IMR-90 (cell line): ENCODE results near the gene B4GALNT1. TPM values are rescaled to one million over a fixed set of nuclear protein-coding genes. Genes with fewer than 3 reads are reported as not detected.

Experiments
- ATAC-seq: fragments of 200-7000 bp; cut with Tn5 transposase; 2 replicates; pipeline ENCODE4 v1.9.1; 2020; ENCODE audit warnings: low read depth, mild to moderate bottlenecking, moderate library complexity
- BruUV-seq: library from RNA; stranded (reverse); fragments of 400-500 nt; replicated peaks from 2 replicates; lab custom pipeline; 2021; lab: Mats Ljungman, UMichigan
- CTCF ChIA-PET: fragments of 300-600 bp; formaldehyde crosslinking; extraction: SDS; loops from one replicate; lab custom pipeline; 2021; ENCODE audit warnings: antibody characterized with exemption; lab: Yijun Ruan, JAX
- POLR2A ChIA-PET: fragments of 300-600 bp; sonication (Branson Sonifier 250); formaldehyde crosslinking; loops from one replicate; lab custom pipeline; 2022; ENCODE audit warnings: antibody characterized with exemption; ENCODE audit not compliant: unreplicated experiment; lab: Charles Lee
- DNase-seq: peaks from one replicate; pipeline ENCODE4 v3.0.0; 2013
- H2AFZ ChIP-seq: replicated peaks from 2 replicates; pipeline ENCODE3; 2013; ENCODE audit warnings: low read length, mild to moderate bottlenecking; ENCODE audit not compliant: poor library complexity
- H2AK5ac ChIP-seq: 2 replicates; pipeline ENCODE4 v1.6.1; 2013; ENCODE audit warnings: low read depth, low read length, inconsistent platforms
- H2AK9ac ChIP-seq: replicated peaks from 2 replicates; pipeline ENCODE3; 2013; ENCODE audit warnings: mild to moderate bottlenecking, low read depth, low read length, moderate library complexity; ENCODE audit not compliant: poor library complexity
- H2BK120ac ChIP-seq: 2 replicates; pipeline ENCODE4 v1.6.1; 2013; ENCODE audit warnings: low read depth, low read length, inconsistent platforms
- H2BK15ac ChIP-seq: 3 replicates; pipeline ENCODE4 v1.6.1; 2013; ENCODE audit warnings: low read depth, low read length, inconsistent platforms
- H2BK20ac ChIP-seq: 2 replicates; pipeline ENCODE4 v1.6.1; 2013; ENCODE audit warnings: low read depth, mild to moderate bottlenecking, inconsistent platforms, low read length, moderate library complexity
- H2BK5ac ChIP-seq: 2 replicates; pipeline ENCODE4 v1.6.1; 2013; ENCODE audit warnings: mild to moderate bottlenecking, low read depth, low read length, inconsistent platforms; ENCODE audit not compliant: poor library complexity, severe bottlenecking
- H3K14ac ChIP-seq: replicated peaks from 2 replicates; pipeline ENCODE4 v1.6.1; 2013; ENCODE audit warnings: low read depth, low read length, inconsistent platforms
- H3K18ac ChIP-seq: 2 replicates; pipeline ENCODE4 v1.6.1; 2013; ENCODE audit warnings: low read depth, low read length, control low read depth
- H3K23ac ChIP-seq: 2 replicates; pipeline ENCODE4 v1.6.1; 2013; ENCODE audit warnings: low read depth, low read length, inconsistent platforms
- H3K27ac ChIP-seq: 2 replicates; pipeline ENCODE4 v1.5.1; 2013; ENCODE audit warnings: mild to moderate bottlenecking, control low read depth, low read length; ENCODE audit not compliant: insufficient read depth
- H3K27me3 ChIP-seq: 2 replicates; pipeline ENCODE4 v1.6.1; 2013; ENCODE audit warnings: low read length; ENCODE audit not compliant: control insufficient read depth, insufficient read depth
- H3K36me3 ChIP-seq: 2 replicates; pipeline ENCODE4 v1.6.1; 2013; ENCODE audit warnings: low read length, mixed read lengths; ENCODE audit not compliant: control insufficient read depth, insufficient read depth
- H3K4ac ChIP-seq: 2 replicates; pipeline ENCODE4 v1.6.1; 2013; ENCODE audit warnings: low read depth, low read length, inconsistent platforms
- H3K4me1 ChIP-seq: 2 replicates; pipeline ENCODE4 v1.6.1; 2013; ENCODE audit warnings: low read length, mixed read lengths; ENCODE audit not compliant: control insufficient read depth, insufficient read depth
- H3K4me2 ChIP-seq: 2 replicates; pipeline ENCODE4 v1.6.1; 2013; ENCODE audit warnings: low read depth, mild to moderate bottlenecking, control low read depth, low read length, moderate library complexity
- H3K4me3 ChIP-seq: 2 replicates; pipeline ENCODE4 v1.5.1; 2013; ENCODE audit warnings: low read depth, mild to moderate bottlenecking, control low read depth, low read length, moderate library complexity; ENCODE audit not compliant: insufficient read depth
- H3K56ac ChIP-seq: 2 replicates; pipeline ENCODE4 v1.6.1; 2013; ENCODE audit warnings: low read length, inconsistent platforms; ENCODE audit not compliant: insufficient read depth; ENCODE audit errors: extremely low read depth
- H3K79me1 ChIP-seq, 2 experiments: 2 replicates each; pipeline ENCODE4 v1.6.1; 2013; ENCODE audit warnings: low read length in 2 of 2, inconsistent platforms in 1 of 2, low read depth in 1 of 2
- H3K9ac ChIP-seq: 2 replicates; pipeline ENCODE4 v1.6.1; 2013; ENCODE audit warnings: low read depth, low read length, control low read depth
- H3K9me1 ChIP-seq: 2 replicates; pipeline ENCODE4 v1.6.1; 2013; ENCODE audit warnings: low read length, inconsistent platforms; ENCODE audit not compliant: insufficient read depth
- H3K9me3 ChIP-seq: 2 replicates; pipeline ENCODE4 v1.6.1; 2013; ENCODE audit warnings: low read length; ENCODE audit not compliant: control insufficient read depth, insufficient read depth
- H4K20me1 ChIP-seq: 2 replicates; pipeline ENCODE4 v1.6.1; 2013; ENCODE audit warnings: low read length, inconsistent platforms; ENCODE audit not compliant: insufficient read depth
- H4K5ac ChIP-seq: 2 replicates; pipeline ENCODE4 v1.6.1; 2013; ENCODE audit warnings: mild to moderate bottlenecking, low read depth, low read length, control low read depth
- H4K8ac ChIP-seq, 2 experiments: 2 replicates each; pipeline ENCODE4 v1.6.1; 2013; ENCODE audit warnings: low read depth in 2 of 2, low read length in 2 of 2, control low read depth in 1 of 2, inconsistent platforms in 1 of 2
- H4K91ac ChIP-seq: 2 replicates; pipeline ENCODE4 v1.6.1; 2013; ENCODE audit warnings: low read depth, low read length, inconsistent platforms; ENCODE audit not compliant: insufficient read depth
- CTCF ChIP-seq: conservative IDR thresholded peaks from 2 replicates; pipeline ENCODE4 v1.5.1; 2012; ENCODE audit warnings: mild to moderate bottlenecking, low read depth, low read length, improper control_type of control experiment
- MAFK ChIP-seq: IDR thresholded peaks from 2 replicates; pipeline ENCODE4 v1.6.1; 2012; ENCODE audit warnings: low read depth, low read length, improper control_type of control experiment
- MXI1 ChIP-seq: IDR thresholded peaks from 2 replicates; pipeline ENCODE4 v1.6.1; 2012; ENCODE audit warnings: low read depth, mild to moderate bottlenecking, low read length, moderate library complexity, borderline replicate concordance
- POLR2A ChIP-seq: IDR thresholded peaks from 2 replicates; pipeline ENCODE4 v1.6.1; 2012; ENCODE audit warnings: mild to moderate bottlenecking, low read depth, low read length
- RFX5 ChIP-seq: IDR thresholded peaks from 2 replicates; pipeline ENCODE4 v1.8.0; 2012; ENCODE audit warnings: low read depth, mild to moderate bottlenecking, low read length, moderate library complexity
- USF2 ChIP-seq: fragments of 150-350 bp; IDR thresholded peaks from 2 replicates; pipeline ENCODE4 v1.6.1; 2017; ENCODE audit warnings: mild to moderate bottlenecking, antibody characterized with exemption, low read length, low read depth
- WGBS, 2 experiments: methylation state at CpG; one replicate each; pipeline versions ENCODE4 v1.1.5 to v1.1.7; 2013; ENCODE audit warnings: missing lambda C conversion rate in 2 of 2; ENCODE audit not compliant: insufficient read length in 1 of 2; ENCODE audit errors: extremely low coverage in 2 of 2; 5-methylcytosine and 5-hydroxymethylcytosine counted together
- dilution Hi-C: fragments of 300-500 bp; cut with HindIII; formaldehyde crosslinking; loops from one replicate; pipeline ENCODE4 v1.14.3; 2018; ENCODE audit warnings: low sequenced_read_pairs; ENCODE audit not compliant: unreplicated experiment
- in situ Hi-C: fragments of 300-500 bp; cut with MboI; formaldehyde crosslinking; loops from 3 replicates; pipeline ENCODE4 v1.14.3; 2019; ENCODE audit warnings: low sequenced_read_pairs, inconsistent platforms, mixed read lengths
- intact Hi-C: fragments of 100-400 bp; cut with micrococcal nuclease; formaldehyde crosslinking; loops from 2 replicates; pipeline ENCODE4 v1.10.0; 2022
- polyA plus RNA-seq, 3 experiments: library from polyadenylated mRNA; depleted of rRNA; stranded (reverse); fragments of >200 nt; gene quantifications; 2 replicates each; pipeline ENCODE4 v1.2.3, GENCODE V29; 2012; ENCODE audit warnings: low replicate concordance in 1 of 3
- total RNA-seq: library from RNA; depleted of rRNA; stranded (reverse); fragments of >200 nt; gene quantifications from 2 replicates; pipeline ENCODE4 v1.2.3, GENCODE V29; 2012

The B4GALNT1 gene
- total and polyA plus RNA-seq, 2 of the 4 experiments (the other 2 are of a cell fraction) = 0.18 to 0.62 TPM

GRCh38 chr12:57611827-57612710 lies 20.9 kb downstream of the B4GALNT1 start:
- no TSS peak for BruUV-seq
- H3K23ac ChIP-seq = peak overlapping the region; percentile 28; the same call in 1 of the 2 replicates
- H3K18ac ChIP-seq = peak overlapping the region; percentile 10; the same call in 1 of the 2 replicates
- ATAC-seq = no peak
- H2BK120ac ChIP-seq = no peak overlapping the region
- H3K14ac ChIP-seq = peak overlapping the region; percentile 61
- ChIA-PET CTCF (interaction anchor here (1.5 kb wide), 1 partner anchor 29 kb away, joined by 3 read pairs; no protein-coding TSS in a partner anchor), POLR2A (interaction anchor here (0.6 kb wide), 1 partner anchor 118 kb away, joined by 4 read pairs; no protein-coding TSS in a partner anchor)
- H3K56ac ChIP-seq = no peak overlapping the region
- no peak overlapping the region for H2BK15ac ChIP-seq
- H4K20me1 ChIP-seq = no peaks in the 10 kb centered on the region
- peaks cover 11% of the 10 kb centered on the region; the same call in 1 of the 2 replicates for H3K9me1 ChIP-seq
- H3K9ac ChIP-seq = peak overlapping the region; percentile 74
- in situ Hi-C loops = no loop called here
- H2AFZ ChIP-seq = no peak overlapping the region
- no peak for TF ChIP-seq CTCF
- TF ChIP-seq POLR2A = no peak
- no peak for TF ChIP-seq MAFK
- TF ChIP-seq USF2 = no peak
- no peak for TF ChIP-seq MXI1
- TF ChIP-seq RFX5 = no peak
- H2AK5ac ChIP-seq = peak overlapping the region; percentile 57; the same call in 1 of the 2 replicates
- no peak overlapping the region for H4K91ac ChIP-seq
- 6% methylated on average over 6 of the region's 23 CpGs; no CpG with 5 or more reads in 1 of the 2 experiments for WGBS, 2 experiments
- no peaks in the 10 kb centered on the region for H3K27me3 ChIP-seq
- H3K4me1 ChIP-seq = peaks cover 4% of the 10 kb centered on the region
- H3K36me3 ChIP-seq = peaks cover 36% of the 10 kb centered on the region
- H2BK5ac ChIP-seq = no peak overlapping the region
- H3K4me3 ChIP-seq = peak overlapping the region; percentile 79
- peaks cover 0 to 13% of the 10 kb centered on the region in 2 experiments; a peak in 2 of 4 replicates for H3K79me1 ChIP-seq
- H3K27ac ChIP-seq = peak overlapping the region; percentile 25; the same call in 1 of the 2 replicates
- H2AK9ac ChIP-seq = peak overlapping the region; percentile 26
- no peak for DNase-seq
- H4K8ac ChIP-seq = peak overlapping the region; percentile 21 to 33; a peak in 1 of 4 replicates
- no peak overlapping the region for H2BK20ac ChIP-seq
- H3K4ac ChIP-seq = peak overlapping the region; percentile 7
- dilution Hi-C loops = no loop called here
- H3K9me3 ChIP-seq = no peaks in the 10 kb centered on the region
- H4K5ac ChIP-seq = peak overlapping the region; percentile 17; the same call in 1 of the 2 replicates
- H3K4me2 ChIP-seq = peak overlapping the region; percentile 89
- intact Hi-C loops = no loop called here
